SU-DHL-6 (cell line): Measurements from ENCODE around the gene PPP1R12C.

Experiments used
- H2AFZ ChIP-seq: fragments of 200-600 bp; sonication (generic); 2 replicates; pipeline ENCODE4 v1.6.1; 2014; ENCODE audit warnings: low read depth, mild to moderate bottlenecking, moderate library complexity, mixed read lengths, antibody characterized with exemption, low read length; ENCODE audit not compliant: severe bottlenecking
- H3F3A ChIP-seq: fragments of 200-600 bp; shearing (Covaris generic); 2 replicates; pipeline ENCODE4 v1.6.0; 2016; ENCODE audit warnings: antibody characterized with exemption, mild to moderate bottlenecking; ENCODE audit not compliant: insufficient read depth
- H3K27ac ChIP-seq: fragments of 200-600 bp; sonication (generic); 2 replicates; pipeline ENCODE4 v1.5.1; 2016; ENCODE audit warnings: low read depth, mild to moderate bottlenecking, low read length, moderate library complexity, mixed read lengths
- H3K27me3 ChIP-seq: fragments of 200-600 bp; sonication (generic), shearing (Covaris generic); 2 replicates; pipeline ENCODE4 v1.6.0; 2014; ENCODE audit warnings: mild to moderate bottlenecking, low read length
- H3K36me3 ChIP-seq: fragments of 200-600 bp; sonication (generic); 2 replicates; pipeline ENCODE4 v1.6.1; 2014; ENCODE audit warnings: mild to moderate bottlenecking, low read length, mixed read lengths
- H3K4me2 ChIP-seq: fragments of 300-600, 200-600 bp; shearing (Covaris generic), sonication (generic); 2 replicates; pipeline ENCODE4 v1.6.0; 2014; ENCODE audit warnings: low read length, low read depth, mild to moderate bottlenecking; ENCODE audit not compliant: poor library complexity, severe bottlenecking
- H3K4me3 ChIP-seq: fragments of 200-600 bp; sonication (generic); 2 replicates; pipeline ENCODE4 v1.5.1; 2014; ENCODE audit warnings: antibody characterized with exemption, low read length, mild to moderate bottlenecking, mixed read lengths; ENCODE audit not compliant: insufficient read depth, poor library complexity, severe bottlenecking
- H3K79me2 ChIP-seq: fragments of 200-600 bp; sonication (generic); 2 replicates; pipeline ENCODE4 v1.6.1; 2014; ENCODE audit warnings: mild to moderate bottlenecking, low read length, moderate library complexity; ENCODE audit not compliant: insufficient read depth
- H3K9ac ChIP-seq: fragments of 200-600 bp; sonication (generic); 2 replicates; pipeline ENCODE4 v1.7.0; 2014; ENCODE audit warnings: mild to moderate bottlenecking, low read length
- H3K9me2 ChIP-seq: fragments of 200-600 bp; sonication (generic); replicated peaks from 2 replicates; pipeline ENCODE4 v1.6.1; 2014; ENCODE audit warnings: low read length; ENCODE audit not compliant: insufficient read depth
- H3K9me3 ChIP-seq: fragments of 200-600 bp; sonication (generic); 2 replicates; pipeline ENCODE4 v1.6.1; 2014; ENCODE audit warnings: low read length, mixed read lengths; ENCODE audit not compliant: insufficient read depth
- H4K20me1 ChIP-seq: fragments of 200-600 bp; sonication (generic); 2 replicates; pipeline ENCODE4 v1.6.1; 2014; ENCODE audit warnings: low read depth, mild to moderate bottlenecking, antibody characterized with exemption, low read length, moderate library complexity, mixed read lengths
- EZH2phosphoT487 ChIP-seq: fragments of 200-600 bp; sonication (generic), shearing (Covaris generic); conservative IDR thresholded peaks from 2 replicates; pipeline ENCODE4 v1.6.1; 2018; ENCODE audit warnings: mild to moderate bottlenecking, antibody characterized with exemption, low read length, moderate library complexity, mixed read lengths
- TF ChIP-seq, protein P1 (sequence below): fragments of 200-600 bp; sonication (generic); IDR thresholded peaks from one replicate; pipeline ENCODE4 v1.5.1; 2017; ENCODE audit warnings: antibody characterized with exemption, mild to moderate bottlenecking, low read length, moderate library complexity; ENCODE audit not compliant: insufficient read depth, poor library complexity, severe bottlenecking

PPP1R12C gene

GRCh38 chr19:55105237-55105636, 12.2 kb downstream of the PPP1R12C start:
- H4K20me1 ChIP-seq = 0 out of 2 replicates have a peak, but pooled peaks cover 4% of the 10 kb centered on the region
- no peaks in the 10 kb centered on the region for H3K9me2 ChIP-seq
- peaks cover 39% of the 10 kb centered on the region for H3K79me2 ChIP-seq

GRCh38 chr19:55103190-55103589, 14.2 kb downstream of the PPP1R12C start:
- H3K79me2 ChIP-seq = peaks cover 25% of the 10 kb centered on the region
- H3K36me3 ChIP-seq = 0 out of 2 replicates have a peak, but pooled peaks cover 4% of the 10 kb centered on the region
- 0 out of 2 replicates have a peak, but pooled peaks cover 4% of the 10 kb centered on the region for H4K20me1 ChIP-seq
- TF ChIP-seq, protein P1, sequence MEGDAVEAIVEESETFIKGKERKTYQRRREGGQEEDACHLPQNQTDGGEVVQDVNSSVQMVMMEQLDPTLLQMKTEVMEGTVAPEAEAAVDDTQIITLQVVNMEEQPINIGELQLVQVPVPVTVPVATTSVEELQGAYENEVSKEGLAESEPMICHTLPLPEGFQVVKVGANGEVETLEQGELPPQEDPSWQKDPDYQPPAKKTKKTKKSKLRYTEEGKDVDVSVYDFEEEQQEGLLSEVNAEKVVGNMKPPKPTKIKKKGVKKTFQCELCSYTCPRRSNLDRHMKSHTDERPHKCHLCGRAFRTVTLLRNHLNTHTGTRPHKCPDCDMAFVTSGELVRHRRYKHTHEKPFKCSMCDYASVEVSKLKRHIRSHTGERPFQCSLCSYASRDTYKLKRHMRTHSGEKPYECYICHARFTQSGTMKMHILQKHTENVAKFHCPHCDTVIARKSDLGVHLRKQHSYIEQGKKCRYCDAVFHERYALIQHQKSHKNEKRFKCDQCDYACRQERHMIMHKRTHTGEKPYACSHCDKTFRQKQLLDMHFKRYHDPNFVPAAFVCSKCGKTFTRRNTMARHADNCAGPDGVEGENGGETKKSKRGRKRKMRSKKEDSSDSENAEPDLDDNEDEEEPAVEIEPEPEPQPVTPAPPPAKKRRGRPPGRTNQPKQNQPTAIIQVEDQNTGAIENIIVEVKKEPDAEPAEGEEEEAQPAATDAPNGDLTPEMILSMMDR = no peak
- TF ChIP-seq EZH2phosphoT487 = no peak
- no peaks in the 10 kb centered on the region for H3K27me3 ChIP-seq
- no peak overlapping the region for H3K4me3 ChIP-seq
- no peaks in the 10 kb centered on the region for H3K9me3 ChIP-seq
- H2AFZ ChIP-seq = no peak overlapping the region
- H3K9ac ChIP-seq = no peak overlapping the region
- no peak overlapping the region for H3K4me2 ChIP-seq
- no peak overlapping the region for H3K27ac ChIP-seq
- no peaks in the 10 kb centered on the region for H3F3A ChIP-seq
- H3K9me2 ChIP-seq = no peaks in the 10 kb centered on the region

More at GRCh38 chr19:55105237-55105636, 12.2 kb downstream of the PPP1R12C start:
- Histone ChIP-seq H3K9me3 (no peaks in the 10 kb centered on the region), H3K4me3 (no peak overlapping the region), H3K27me3 (no peaks in the 10 kb centered on the region), H3K36me3 (0 out of 2 replicates have a peak, but pooled peaks cover 7% of the 10 kb centered on the region), H3F3A (no peaks in the 10 kb centered on the region), H2AFZ (no peak overlapping the region), H3K4me2 (no peak overlapping the region), H3K9ac (no peak overlapping the region), H3K27ac (no peak overlapping the region)
- no peak for TF ChIP-seq EZH2phosphoT487
- TF ChIP-seq, protein P1 = no peak

DNA sequence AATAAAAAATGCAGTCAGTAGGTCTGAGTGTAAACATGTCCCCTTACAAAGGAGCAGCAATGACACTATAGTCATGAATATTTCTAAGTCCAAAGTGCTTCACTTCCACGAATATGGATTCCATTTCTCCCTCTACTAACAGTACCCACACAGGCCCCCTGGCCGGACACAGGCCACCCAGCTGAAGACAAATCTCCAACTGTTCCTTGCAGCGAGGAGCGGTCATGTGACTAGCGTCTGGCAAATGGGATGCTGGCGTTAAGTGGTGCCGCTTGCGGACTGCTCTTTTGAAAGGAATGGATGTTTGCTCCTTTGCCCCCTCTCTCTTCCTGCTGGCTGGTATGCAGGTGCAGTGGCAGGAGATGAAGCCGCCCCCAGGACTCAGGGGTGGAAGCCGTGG, 16.2 kb downstream of the PPP1R12C start:
- H3K9me2 ChIP-seq = no peaks in the 10 kb centered on the region
- H3K79me2 ChIP-seq = peaks cover 16% of the 10 kb centered on the region
- 0 out of 2 replicates have a peak, but pooled peaks cover 4% of the 10 kb centered on the region for H4K20me1 ChIP-seq
- no peaks in the 10 kb centered on the region for H3F3A ChIP-seq
- H3K9me3 ChIP-seq = no peaks in the 10 kb centered on the region
- H3K4me2 ChIP-seq = no peak overlapping the region
- TF ChIP-seq, protein P1 = no peak
- TF ChIP-seq EZH2phosphoT487 = no peak
- 0 out of 2 replicates have a peak, but pooled peaks cover 4% of the 10 kb centered on the region for H3K36me3 ChIP-seq
- H3K27me3 ChIP-seq = no peaks in the 10 kb centered on the region
- H3K4me3 ChIP-seq = no peak overlapping the region
- no peak overlapping the region for H3K27ac ChIP-seq
- H2AFZ ChIP-seq = no peak overlapping the region
- no peak overlapping the region for H3K9ac ChIP-seq
